Measurements from ENCODE around the gene DPP6. TPM values are rescaled to one million over a fixed set of nuclear protein-coding genes. Genes with fewer than 3 reads are reported as not detected.

Gene DPP6
- total RNA-seq, 1 experiment from 2014 or later, result not detected

DNA sequence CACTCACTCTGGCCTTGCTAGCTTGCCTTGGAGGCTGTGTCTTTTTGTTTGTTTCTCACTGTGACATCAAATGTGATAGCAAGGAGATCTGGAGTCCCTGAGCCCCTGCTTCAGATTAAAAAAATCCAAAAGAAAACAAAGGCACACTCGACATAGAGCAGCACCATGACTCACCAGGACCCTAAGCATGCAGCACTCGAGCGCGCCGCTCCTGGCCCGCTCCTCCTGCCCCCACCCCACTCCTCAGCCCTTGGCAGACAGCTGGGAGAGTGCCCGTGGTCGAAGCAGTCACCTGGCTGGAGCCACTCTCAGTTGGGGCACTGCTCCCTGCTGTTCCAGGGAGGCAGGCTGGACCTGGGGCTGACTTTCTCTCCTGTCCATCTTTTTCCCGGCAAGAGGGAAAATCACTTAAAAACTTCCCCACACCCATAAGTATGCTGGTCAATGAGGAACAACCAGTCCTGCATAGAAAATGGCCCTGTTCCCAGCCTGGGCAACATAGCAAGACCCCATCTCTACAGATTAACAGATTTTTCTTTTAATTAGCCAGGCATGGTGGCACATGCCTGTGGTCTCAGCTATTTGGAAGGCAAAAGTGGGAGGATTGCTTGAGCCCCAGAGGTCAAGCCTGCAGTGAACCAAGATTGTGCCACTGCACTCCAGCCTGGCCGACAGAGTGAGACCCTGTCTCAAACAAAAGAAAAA, 822.4 kb downstream of the DPP6 start:
- Histone ChIP-seq H3K9me2 (replicated peaks; ENCODE audit: low read length) (no peaks in the 10 kb centered on the region), H3K9me3 (ENCODE audit: low read length) (no peaks in the 10 kb centered on the region), H4K20me1 (ENCODE audit: low read length) (no peaks in the 10 kb centered on the region), H3K27ac (ENCODE audit: low read length) (no peak overlapping the region), H2AFZ (ENCODE audit: low read length) (no peak overlapping the region), H3K27me3 (ENCODE audit: low read length) (peaks cover 61% of the 10 kb centered on the region), H3K4me3 (ENCODE audit: low read length) (no peak overlapping the region), H3F3A (ENCODE audit: low read length, unreplicated experiment) (no peaks in the 10 kb centered on the region), H3K4me2 (ENCODE audit: low read length) (no peak overlapping the region), H3K79me2 (ENCODE audit: low read length) (no peaks in the 10 kb centered on the region), H3K9ac (ENCODE audit: low read length) (no peak overlapping the region), H3K4me1 (ENCODE audit: insufficient read depth, low read length) (no peaks in the 10 kb centered on the region), H3K36me3 (ENCODE audit: low read depth, low read length) (no peaks in the 10 kb centered on the region)
- no peak for DNase-seq
- ChIA-PET CTCF (no interaction called here), POLR2A (ENCODE audit: unreplicated experiment) (no interaction called here)
- intact Hi-C loops (cut with micrococcal nuclease), result no loop called here
- ATAC-seq, result no peak
- no peak for TF ChIP-seq EZH2 (IDR thresholded peaks at IDR 0.05; ENCODE audit: low read length, unreplicated experiment)
- TF ChIP-seq, protein P1, sequence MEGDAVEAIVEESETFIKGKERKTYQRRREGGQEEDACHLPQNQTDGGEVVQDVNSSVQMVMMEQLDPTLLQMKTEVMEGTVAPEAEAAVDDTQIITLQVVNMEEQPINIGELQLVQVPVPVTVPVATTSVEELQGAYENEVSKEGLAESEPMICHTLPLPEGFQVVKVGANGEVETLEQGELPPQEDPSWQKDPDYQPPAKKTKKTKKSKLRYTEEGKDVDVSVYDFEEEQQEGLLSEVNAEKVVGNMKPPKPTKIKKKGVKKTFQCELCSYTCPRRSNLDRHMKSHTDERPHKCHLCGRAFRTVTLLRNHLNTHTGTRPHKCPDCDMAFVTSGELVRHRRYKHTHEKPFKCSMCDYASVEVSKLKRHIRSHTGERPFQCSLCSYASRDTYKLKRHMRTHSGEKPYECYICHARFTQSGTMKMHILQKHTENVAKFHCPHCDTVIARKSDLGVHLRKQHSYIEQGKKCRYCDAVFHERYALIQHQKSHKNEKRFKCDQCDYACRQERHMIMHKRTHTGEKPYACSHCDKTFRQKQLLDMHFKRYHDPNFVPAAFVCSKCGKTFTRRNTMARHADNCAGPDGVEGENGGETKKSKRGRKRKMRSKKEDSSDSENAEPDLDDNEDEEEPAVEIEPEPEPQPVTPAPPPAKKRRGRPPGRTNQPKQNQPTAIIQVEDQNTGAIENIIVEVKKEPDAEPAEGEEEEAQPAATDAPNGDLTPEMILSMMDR (conservative IDR thresholded peaks at IDR 0.05; ENCODE audit: low read depth, low read length), result no peak
- TF ChIP-seq EZH2phosphoT487 (IDR thresholded peaks at IDR 0.05; ENCODE audit: borderline replicate concordance, low read length), result no peak
- BruUV-seq (replicated peaks), result no TSS peak

DNA sequence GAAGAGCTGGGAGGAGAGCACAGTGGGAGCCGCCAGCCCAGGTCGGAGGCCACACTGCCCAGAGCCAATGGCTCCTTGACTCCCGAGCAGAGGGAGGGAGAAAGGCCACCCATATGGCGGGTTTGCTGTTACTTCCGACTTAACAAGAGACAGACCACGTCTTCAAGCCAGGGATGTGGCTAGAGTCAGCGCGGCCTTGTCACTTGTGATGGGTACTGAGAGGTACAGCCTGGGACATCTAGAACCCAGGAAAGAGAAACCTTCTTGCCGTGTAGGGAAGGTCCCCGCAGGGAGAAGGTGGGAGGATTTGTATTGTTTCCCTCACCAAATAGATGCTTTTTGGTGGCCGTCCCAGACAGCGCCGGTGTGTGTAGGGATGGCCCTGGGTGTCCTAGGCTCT, 823.1 kb downstream of the DPP6 start:
- ATAC-seq, result no peak
- Histone ChIP-seq H3K9me2 (replicated peaks; ENCODE audit: low read length) (no peaks in the 10 kb centered on the region), H3K4me2 (ENCODE audit: low read length) (no peak overlapping the region), H3K36me3 (ENCODE audit: low read depth, low read length) (no peaks in the 10 kb centered on the region), H3K79me2 (ENCODE audit: low read length) (no peaks in the 10 kb centered on the region), H3K27ac (ENCODE audit: low read length) (no peak overlapping the region), H3F3A (ENCODE audit: low read length, unreplicated experiment) (no peaks in the 10 kb centered on the region), H3K4me3 (ENCODE audit: low read length) (no peak overlapping the region), H2AFZ (ENCODE audit: low read length) (no peak overlapping the region), H3K27me3 (ENCODE audit: low read length) (peaks cover 61% of the 10 kb centered on the region), H3K9me3 (ENCODE audit: low read length) (no peaks in the 10 kb centered on the region), H4K20me1 (ENCODE audit: low read length) (no peaks in the 10 kb centered on the region), H3K4me1 (ENCODE audit: insufficient read depth, low read length) (no peaks in the 10 kb centered on the region), H3K9ac (ENCODE audit: low read length) (no peak overlapping the region)
- POLR2A ChIA-PET (ENCODE audit: unreplicated experiment), result no interaction called here
- TF ChIP-seq EZH2phosphoT487 (IDR thresholded peaks at IDR 0.05; ENCODE audit: borderline replicate concordance, low read length) (no peak), EZH2 (IDR thresholded peaks at IDR 0.05; ENCODE audit: low read length, unreplicated experiment) (no peak)
- TF ChIP-seq, protein P1 (conservative IDR thresholded peaks at IDR 0.05; ENCODE audit: low read depth, low read length), result no peak
- CTCF ChIA-PET, result no interaction called here
- intact Hi-C loops (cut with micrococcal nuclease), result no loop called here
- no peak for DNase-seq
- BruUV-seq (replicated peaks), result no TSS peak

DNA sequence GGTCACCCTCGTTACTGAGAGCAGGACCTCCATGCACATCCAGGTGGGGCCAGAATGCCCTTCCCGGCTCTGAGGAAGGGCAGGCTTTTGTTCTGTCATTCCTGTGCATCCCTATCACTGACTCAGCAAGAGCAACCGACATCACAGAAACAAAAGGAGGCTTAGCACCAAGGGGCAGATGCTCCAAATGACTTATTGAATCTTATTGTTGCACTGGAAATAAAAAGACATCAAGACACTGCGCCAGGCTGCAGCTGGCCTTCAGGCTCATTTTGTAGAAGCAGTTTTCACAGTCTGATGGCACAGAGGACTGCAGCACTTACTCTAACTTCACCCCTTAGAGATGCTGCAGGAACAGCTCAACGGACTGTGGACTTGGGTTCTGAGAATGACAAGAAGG, 824.3 kb downstream of the DPP6 start:
- Histone ChIP-seq H3K4me2 (ENCODE audit: low read length) (no peak overlapping the region), H3K27me3 (ENCODE audit: low read length) (peaks cover 55% of the 10 kb centered on the region), H3K4me3 (ENCODE audit: low read length) (no peak overlapping the region), H3K9me3 (ENCODE audit: low read length) (no peaks in the 10 kb centered on the region), H3K27ac (ENCODE audit: low read length) (no peak overlapping the region), H3K36me3 (ENCODE audit: low read depth, low read length) (no peaks in the 10 kb centered on the region), H3K79me2 (ENCODE audit: low read length) (no peaks in the 10 kb centered on the region), H3K4me1 (ENCODE audit: insufficient read depth, low read length) (no peaks in the 10 kb centered on the region), H3F3A (ENCODE audit: low read length, unreplicated experiment) (no peaks in the 10 kb centered on the region), H3K9me2 (replicated peaks; ENCODE audit: low read length) (no peaks in the 10 kb centered on the region), H3K9ac (ENCODE audit: low read length) (no peak overlapping the region), H2AFZ (ENCODE audit: low read length) (no peak overlapping the region), H4K20me1 (ENCODE audit: low read length) (no peaks in the 10 kb centered on the region)
- no TSS peak for BruUV-seq (replicated peaks)
- intact Hi-C loops (cut with micrococcal nuclease), result no loop called here
- TF ChIP-seq, protein P1 (conservative IDR thresholded peaks at IDR 0.05; ENCODE audit: low read depth, low read length), result no peak
- TF ChIP-seq EZH2 (IDR thresholded peaks at IDR 0.05; ENCODE audit: low read length, unreplicated experiment) (no peak), EZH2phosphoT487 (IDR thresholded peaks at IDR 0.05; ENCODE audit: borderline replicate concordance, low read length) (no peak)
- CTCF ChIA-PET, result no interaction called here
- DNase-seq, result no peak
- ATAC-seq, result no peak
- POLR2A ChIA-PET (ENCODE audit: unreplicated experiment), result no interaction called here
